Measurements from ENCODE around the gene DNAH14.
"Not testable (repeated sequence)": the region's sequence is repeated elsewhere in the genome, so short reads cannot be mapped to it uniquely, and the experiment has no call there.

DNAH14 gene

DNA sequence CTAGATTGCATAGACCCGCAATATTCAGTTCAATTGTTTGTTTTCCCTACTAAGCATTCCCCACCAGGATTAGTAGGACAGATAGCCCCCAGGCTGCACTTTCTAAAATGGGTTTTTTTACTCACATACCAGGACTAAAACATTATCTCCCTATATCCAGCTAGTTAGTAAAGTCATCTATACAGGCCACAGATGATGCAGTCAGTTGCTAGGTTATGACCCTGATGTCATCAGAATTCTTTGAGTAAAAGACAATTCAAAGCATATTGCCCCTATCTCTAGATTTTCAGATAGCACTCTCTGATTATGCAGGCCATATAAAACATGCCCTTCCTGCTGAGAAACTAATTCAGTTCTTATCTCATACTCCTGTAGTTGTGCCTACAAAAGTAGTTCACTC is 294.8 kb downstream of the DNAH14 start:
- H3K27ac ChIP-seq: no peak overlapping the region
- no peak for TF ChIP-seq ZFX (IDR thresholded peaks at IDR 0.05; ENCODE audit: borderline replicate concordance)
- TF ChIP-seq, protein P1, sequence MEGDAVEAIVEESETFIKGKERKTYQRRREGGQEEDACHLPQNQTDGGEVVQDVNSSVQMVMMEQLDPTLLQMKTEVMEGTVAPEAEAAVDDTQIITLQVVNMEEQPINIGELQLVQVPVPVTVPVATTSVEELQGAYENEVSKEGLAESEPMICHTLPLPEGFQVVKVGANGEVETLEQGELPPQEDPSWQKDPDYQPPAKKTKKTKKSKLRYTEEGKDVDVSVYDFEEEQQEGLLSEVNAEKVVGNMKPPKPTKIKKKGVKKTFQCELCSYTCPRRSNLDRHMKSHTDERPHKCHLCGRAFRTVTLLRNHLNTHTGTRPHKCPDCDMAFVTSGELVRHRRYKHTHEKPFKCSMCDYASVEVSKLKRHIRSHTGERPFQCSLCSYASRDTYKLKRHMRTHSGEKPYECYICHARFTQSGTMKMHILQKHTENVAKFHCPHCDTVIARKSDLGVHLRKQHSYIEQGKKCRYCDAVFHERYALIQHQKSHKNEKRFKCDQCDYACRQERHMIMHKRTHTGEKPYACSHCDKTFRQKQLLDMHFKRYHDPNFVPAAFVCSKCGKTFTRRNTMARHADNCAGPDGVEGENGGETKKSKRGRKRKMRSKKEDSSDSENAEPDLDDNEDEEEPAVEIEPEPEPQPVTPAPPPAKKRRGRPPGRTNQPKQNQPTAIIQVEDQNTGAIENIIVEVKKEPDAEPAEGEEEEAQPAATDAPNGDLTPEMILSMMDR (IDR thresholded peaks at IDR 0.05): no peak

DNA sequence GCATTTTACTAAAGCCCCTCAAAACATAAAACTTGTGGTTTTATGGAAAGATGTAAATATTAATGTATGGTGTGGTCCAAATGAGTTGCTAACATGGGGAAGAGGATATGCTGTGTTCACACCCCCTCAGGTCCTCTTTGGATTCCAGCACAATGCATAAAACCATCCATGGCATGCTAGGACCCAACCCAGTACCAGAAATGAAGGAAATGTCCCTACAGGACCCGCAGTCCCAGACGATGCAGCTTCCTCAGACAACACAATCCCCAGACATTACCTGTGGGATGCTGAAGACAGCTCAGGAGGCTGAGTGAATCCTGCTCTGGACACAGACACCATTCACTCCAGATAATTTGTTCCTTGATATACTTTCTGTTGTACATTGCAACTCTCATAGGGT is 296.2 kb downstream of the DNAH14 start:
- TF ChIP-seq, protein P1 (IDR thresholded peaks at IDR 0.05): no peak
- TF ChIP-seq ZFX (IDR thresholded peaks at IDR 0.05; ENCODE audit: borderline replicate concordance): no peak
- H3K27ac ChIP-seq: no peak overlapping the region

DNA sequence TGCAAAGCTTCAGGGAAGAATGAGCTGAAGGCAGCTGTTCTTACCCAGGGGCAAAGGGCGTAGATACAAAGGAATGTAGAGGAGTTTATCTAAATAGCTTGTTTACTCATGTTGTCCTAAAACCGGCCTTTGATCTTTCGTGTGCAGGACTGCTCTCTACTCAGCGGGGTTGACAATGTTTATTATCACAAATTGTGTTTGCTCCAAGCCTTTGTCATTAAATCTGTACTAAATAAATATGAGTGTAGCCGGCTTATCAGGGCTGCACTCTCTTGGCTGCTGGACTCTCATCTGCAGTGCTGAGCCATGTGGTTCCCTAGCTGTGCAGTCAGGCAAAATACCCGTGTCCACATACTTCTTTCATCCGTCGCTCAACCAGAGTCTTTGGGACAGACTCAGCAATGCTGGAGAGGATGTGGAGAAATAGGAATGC is 299.4 kb downstream of the DNAH14 start:
- H3K27ac ChIP-seq: no peak overlapping the region
- no peak for TF ChIP-seq ZFX (IDR thresholded peaks at IDR 0.05; ENCODE audit: borderline replicate concordance)
- TF ChIP-seq, protein P1 (IDR thresholded peaks at IDR 0.05): no peak

DNA sequence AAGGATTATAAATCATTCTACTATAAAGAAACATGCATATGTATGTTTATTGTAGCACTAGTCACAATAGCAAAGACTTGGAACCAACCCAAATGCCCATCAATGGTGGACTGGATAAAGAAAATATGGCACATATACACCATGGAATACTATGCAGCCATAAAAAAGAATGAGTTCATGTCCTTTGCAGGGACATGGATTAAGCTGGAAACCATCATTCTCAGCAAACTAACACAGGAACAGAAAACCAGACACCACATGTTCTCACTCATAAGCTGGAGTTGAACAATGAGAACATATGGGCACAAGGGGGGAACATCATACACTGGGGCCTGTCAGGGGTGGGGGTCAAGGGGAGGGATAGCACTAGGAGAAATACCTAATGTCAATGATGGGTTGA is 300.0 kb downstream of the DNAH14 start:
- H3K27ac ChIP-seq: not testable (repeated sequence)

DNA sequence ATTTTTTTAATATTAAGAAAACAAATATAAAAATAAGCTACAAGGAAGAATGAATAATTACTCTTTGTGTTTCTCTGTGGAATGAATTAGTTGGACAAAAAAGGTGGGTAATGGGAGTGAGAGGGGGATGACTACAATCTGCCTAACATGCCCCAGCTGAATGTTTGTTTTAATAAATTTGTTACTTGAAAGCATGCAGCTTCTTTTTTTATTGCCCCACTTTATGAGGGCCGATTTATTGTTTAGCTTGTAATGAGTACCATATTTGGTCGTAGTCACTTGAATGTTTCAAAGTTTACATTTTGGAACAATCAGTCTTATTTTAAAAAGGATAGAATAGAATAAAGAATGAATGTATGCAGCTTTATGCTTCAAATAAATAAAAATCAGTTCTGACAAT is 301.0 kb downstream of the DNAH14 start:
- no peak overlapping the region for H3K27ac ChIP-seq
- TF ChIP-seq, protein P1 (IDR thresholded peaks at IDR 0.05): no peak
- no peak for TF ChIP-seq ZFX (IDR thresholded peaks at IDR 0.05; ENCODE audit: borderline replicate concordance)

DNA sequence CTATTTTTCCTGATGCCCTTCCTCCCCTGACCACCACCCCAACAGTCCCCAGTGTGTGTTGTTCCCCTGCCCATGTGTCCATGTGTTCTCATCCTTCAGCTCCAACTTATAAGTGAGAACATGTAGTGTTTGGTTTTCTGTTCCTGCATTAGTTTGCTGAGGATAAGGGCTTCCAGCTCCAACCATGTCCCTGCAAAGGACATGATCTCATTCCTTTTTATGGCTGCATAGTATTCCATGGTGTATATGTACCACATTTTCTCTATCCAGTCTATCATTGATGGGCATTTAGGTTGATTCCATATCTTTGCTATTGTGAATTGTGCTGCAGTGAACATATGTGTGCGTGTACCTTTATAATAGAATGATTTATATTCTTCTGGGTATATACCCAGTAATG is 303.5 kb downstream of the DNAH14 start:
- H3K27ac ChIP-seq: not testable (repeated sequence)

DNA sequence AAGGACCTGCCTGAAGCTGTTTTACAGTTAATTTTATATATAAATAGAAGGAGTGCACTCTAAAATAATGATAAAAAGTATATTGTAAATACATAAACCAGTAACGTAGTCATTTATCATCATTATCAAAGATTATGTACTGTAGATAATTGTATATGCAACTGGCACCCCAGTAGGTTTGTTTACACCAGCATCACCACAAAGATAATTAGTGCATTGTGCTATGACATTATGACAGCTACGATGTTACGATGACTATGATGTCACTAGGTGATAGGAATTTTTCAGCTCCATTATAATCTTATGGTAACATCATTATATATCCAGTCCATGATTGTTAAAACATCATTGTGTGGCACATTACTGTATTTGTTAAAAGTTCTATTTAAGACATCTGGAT is 313.1 kb downstream of the DNAH14 start:
- no peak overlapping the region for H3K27ac ChIP-seq
- TF ChIP-seq, protein P1 (IDR thresholded peaks at IDR 0.05): no peak
- TF ChIP-seq ZFX (IDR thresholded peaks at IDR 0.05; ENCODE audit: borderline replicate concordance): no peak

DNA sequence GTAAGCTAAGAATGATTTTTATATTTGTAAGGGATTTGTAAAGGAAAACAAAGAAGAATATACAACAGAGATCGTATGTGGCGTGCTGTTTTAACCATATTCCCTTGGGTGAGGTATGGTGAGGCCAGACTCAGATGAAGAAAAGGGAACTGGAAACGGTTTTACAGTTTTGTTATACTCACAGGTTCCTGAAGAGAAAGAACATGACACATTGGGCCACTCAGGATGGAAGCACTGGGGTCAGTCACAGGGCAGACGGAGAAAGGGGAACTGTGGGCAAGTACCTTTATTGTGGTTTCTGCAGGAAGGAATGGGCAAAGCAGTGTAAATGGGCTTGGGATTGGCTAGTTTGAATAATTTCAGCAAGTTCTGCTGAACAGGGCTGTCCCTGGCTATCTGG is 321.0 kb downstream of the DNAH14 start:
- TF ChIP-seq ZFX (IDR thresholded peaks at IDR 0.05; ENCODE audit: borderline replicate concordance): no peak
- TF ChIP-seq, protein P1 (IDR thresholded peaks at IDR 0.05): no peak
- no peak overlapping the region for H3K27ac ChIP-seq

Measured in 22Rv1 (cell line).